Measurements from ENCODE around the gene S100B.

The S100B gene

GRCh38 chr21:46552274-46552673, 52.6 kb downstream of the S100B start:
- no peak for TF ChIP-seq CTCF (IDR thresholded peaks at IDR 0.05; ENCODE audit: unreplicated experiment in 3 of 3)
- Mint-ChIP-seq H3K27ac (no peak overlapping the region), H3K4me1 (no peaks in the 10 kb centered on the region), H3K9me3 (no peaks in the 10 kb centered on the region), H3K4me3 (no peak overlapping the region), H3K36me3 (ENCODE audit: low read depth) (peaks cover 63% of the 10 kb centered on the region), H3K27me3 (ENCODE audit: low read depth) (peaks cover 4% of the 10 kb centered on the region)

GRCh38 chr21:46551636-46552241, 53.1 kb downstream of the S100B start:
- H3K27ac Mint-ChIP-seq: no peak overlapping the region
- no peak for TF ChIP-seq CTCF (IDR thresholded peaks at IDR 0.05; ENCODE audit: unreplicated experiment in 3 of 3)
- peaks cover 63% of the 10 kb centered on the region for H3K36me3 Mint-ChIP-seq (ENCODE audit: low read depth)
- no peaks in the 10 kb centered on the region for H3K4me1 Mint-ChIP-seq
- peaks cover 4% of the 10 kb centered on the region for H3K27me3 Mint-ChIP-seq (ENCODE audit: low read depth)
- no peaks in the 10 kb centered on the region for H3K9me3 Mint-ChIP-seq
- H3K4me3 Mint-ChIP-seq: no peak overlapping the region

- H3K27ac Mint-ChIP-seq: no peak overlapping the region
- no peak overlapping the region for H3K4me3 Mint-ChIP-seq
- no peaks in the 10 kb centered on the region for H3K9me3 Mint-ChIP-seq
- H3K4me1 Mint-ChIP-seq: no peaks in the 10 kb centered on the region
- TF ChIP-seq CTCF (IDR thresholded peaks at IDR 0.05; ENCODE audit: unreplicated experiment in 3 of 3): no peak
- peaks cover 4% of the 10 kb centered on the region for H3K27me3 Mint-ChIP-seq (ENCODE audit: low read depth)
- H3K36me3 Mint-ChIP-seq (ENCODE audit: low read depth): peaks cover 60% of the 10 kb centered on the region
Measured at GRCh38 chr21:46550116-46550941, 54.6 kb downstream of the S100B start.

- Mint-ChIP-seq H3K4me1 (no peaks in the 10 kb centered on the region), H3K27me3 (ENCODE audit: low read depth) (peaks cover 4% of the 10 kb centered on the region), H3K27ac (no peak overlapping the region), H3K36me3 (ENCODE audit: low read depth) (peaks cover 67% of the 10 kb centered on the region), H3K4me3 (no peak overlapping the region), H3K9me3 (no peaks in the 10 kb centered on the region)
- no peak for TF ChIP-seq CTCF (IDR thresholded peaks at IDR 0.05; ENCODE audit: unreplicated experiment in 3 of 3)
Measured at GRCh38 chr21:46549650-46550049, 55.2 kb downstream of the S100B start.
